Ovary (tissue), 9 donors: ENCODE results near the gene NELL2. TPM values are rescaled to one million over a fixed set of nuclear protein-coding genes. Genes with fewer than 3 reads are reported as not detected.
"Not testable (repeated sequence)": the region's sequence is repeated elsewhere in the genome, so short reads cannot be mapped to it uniquely, and the experiment has no call there.

Experiments used
- DNase-seq, 5 donors: peaks; one replicate each; pipeline ENCODE4 v3.0.0-alpha.2; 2019 to 2020
- H3K27ac ChIP-seq, 2 donors: fragments of 200-600 bp; one replicate each; pipeline versions ENCODE4 v1.5.1 to v1.8.0; 2019 to 2022
- H3K27me3 ChIP-seq: fragments of 200-600 bp; one replicate; pipeline ENCODE4 v1.8.0; 2022
- H3K36me3 ChIP-seq: fragments of 200-600 bp; sonication (generic); one replicate; pipeline ENCODE4 v1.5.1; 2019
- H3K4me1 ChIP-seq: one replicate; pipeline ENCODE4 v1.8.1; 2013; ENCODE audit warnings: mild to moderate bottlenecking, moderate library complexity; ENCODE audit not compliant: insufficient read depth
- H3K4me3 ChIP-seq: fragments of 200-600 bp; sonication (generic); one replicate; pipeline ENCODE4 v1.5.1; 2017
- H3K9me3 ChIP-seq, 2 donors: fragments of 200-600 bp in 1 of 2; sonication (generic) in 1 of 2; one replicate each; pipeline versions ENCODE4 v1.5.1 to v1.8.1; 2013 to 2019; ENCODE audit warnings: mild to moderate bottlenecking in 1 of 2, moderate library complexity in 1 of 2
- EP300 ChIP-seq: sonication (generic); formaldehyde crosslinking; IDR thresholded peaks from one replicate; pipeline ENCODE4 v1.6.1; 2017; ENCODE audit warnings: antibody characterized with exemption
- POLR2A ChIP-seq: fragments of 450-650 bp; IDR thresholded peaks from one replicate; pipeline ENCODE4 v1.6.1; 2017; ENCODE audit warnings: antibody characterized with exemption, mild to moderate bottlenecking, moderate library complexity
- WGBS, 3 donors: extraction: QIAGEN DNeasy Blood & Tissue Kit in 1 of 3; methylation state at CpG; one replicate each; pipeline versions ENCODE4 v1.1.5 to v1.1.7; 2013 to 2017; 5-methylcytosine and 5-hydroxymethylcytosine counted together
- intact Hi-C, 4 donors: fragments of 100-400 bp; cut with DNase I; formaldehyde crosslinking; loops; one replicate each; pipeline versions ENCODE4 v1.11.0 to v1.15.1; 2022 to 2023
- polyA plus RNA-seq, 2 donors: library from polyadenylated mRNA; stranded (reverse); fragments of 200-250 nt in 1 of 2; fragments of 350-450 nt in 1 of 2; fragmentation: Illumina TruSeq in 1 of 2; extraction: RNeasy Lipid Tissue Mini Kit (QIAGEN cat#74804) in 1 of 2; gene quantifications; one replicate each; pipeline ENCODE4 v1.2.3, GENCODE V29; 2013 to 2014
- total RNA-seq, 7 donors: library from RNA; depleted of rRNA in 2 of 7; stranded (reverse); fragments of >200 nt in 2 of 7; fragmentation: NEBNext Ultra II Directional in 3 of 7; extraction: Animal tissue kit (Norgen Biotek cat#: 25700) in 3 of 7; gene quantifications; one replicate each; pipeline versions ENCODE4 v1.1.0 to v1.2.4, GENCODE V29; 2016 to 2023
- TF ChIP-seq, protein P1 (sequence below), 3 donors: fragments of 450-650 bp in 2 of 3; fragments of 200-600 bp in 1 of 3; IDR thresholded peaks; one replicate each; pipeline versions ENCODE4 v1.5.1 to v1.8.0; 2016 to 2022; ENCODE audit warnings: antibody characterized with exemption in 3 of 3, mild to moderate bottlenecking in 1 of 3
- donor health status: DM: no; HTN: no; CAD: no; lungs with moderate emphysema.
- donor health status: DM: no; HTN: no; CAD: no.
- donor health status: Bipolar disorder and iron deficiency.
- donor health status: DM: yes; HTN: yes; CAD: no.
- donor health status: DM: no; HTN: no; CAD: no.
- donor health status: DM: yes; HTN: yes; CAD: no.

The NELL2 gene
- total and polyA plus RNA-seq, 9 donors = 0.15 to 114 (median 1.7) TPM

DNA sequence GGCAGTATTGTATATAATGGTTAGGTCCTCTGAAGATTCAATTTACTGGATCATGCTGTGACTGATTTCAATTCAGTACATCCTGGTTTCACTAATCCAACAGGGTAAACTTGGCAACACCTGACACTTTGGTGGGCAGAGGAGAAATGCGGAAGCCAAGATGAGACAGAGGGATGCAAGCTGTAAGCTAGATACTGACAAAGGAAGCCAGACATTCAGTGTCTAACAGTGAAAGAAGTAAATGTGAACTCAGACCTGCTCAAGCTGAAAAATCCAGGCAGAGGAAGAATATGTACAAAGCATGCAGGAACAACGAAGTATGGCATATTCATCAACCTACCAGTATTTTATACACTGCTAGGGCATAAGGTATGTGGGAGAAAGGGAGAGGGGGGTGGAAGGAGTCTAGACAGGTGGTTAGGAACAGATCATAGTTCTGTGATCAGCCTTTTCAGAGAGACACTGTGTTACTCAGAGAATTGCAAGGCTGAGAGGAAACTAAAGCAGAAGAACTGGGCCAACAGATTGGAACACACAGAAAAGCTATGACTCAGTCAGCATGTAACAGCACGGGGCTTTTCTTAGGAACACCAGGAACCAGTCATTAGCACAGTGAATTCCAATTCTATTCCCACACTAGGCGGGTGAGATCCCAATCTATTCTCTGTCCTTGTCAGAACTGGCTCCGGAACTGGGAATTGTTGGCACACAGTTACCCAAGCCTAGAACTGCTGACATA, 40.3 kb downstream of the NELL2 start:
- Histone ChIP-seq H3K27me3 (no peaks in the 10 kb centered on the region), H3K4me3 (no peak overlapping the region), H3K36me3 (no peaks in the 10 kb centered on the region), H3K27ac (no peak overlapping the region), H3K9me3 (no peaks in the 10 kb centered on the region), H3K4me1 (no peaks in the 10 kb centered on the region)
- intact Hi-C loops = no loop called here
- no peak for DNase-seq
- TF ChIP-seq, protein P1, sequence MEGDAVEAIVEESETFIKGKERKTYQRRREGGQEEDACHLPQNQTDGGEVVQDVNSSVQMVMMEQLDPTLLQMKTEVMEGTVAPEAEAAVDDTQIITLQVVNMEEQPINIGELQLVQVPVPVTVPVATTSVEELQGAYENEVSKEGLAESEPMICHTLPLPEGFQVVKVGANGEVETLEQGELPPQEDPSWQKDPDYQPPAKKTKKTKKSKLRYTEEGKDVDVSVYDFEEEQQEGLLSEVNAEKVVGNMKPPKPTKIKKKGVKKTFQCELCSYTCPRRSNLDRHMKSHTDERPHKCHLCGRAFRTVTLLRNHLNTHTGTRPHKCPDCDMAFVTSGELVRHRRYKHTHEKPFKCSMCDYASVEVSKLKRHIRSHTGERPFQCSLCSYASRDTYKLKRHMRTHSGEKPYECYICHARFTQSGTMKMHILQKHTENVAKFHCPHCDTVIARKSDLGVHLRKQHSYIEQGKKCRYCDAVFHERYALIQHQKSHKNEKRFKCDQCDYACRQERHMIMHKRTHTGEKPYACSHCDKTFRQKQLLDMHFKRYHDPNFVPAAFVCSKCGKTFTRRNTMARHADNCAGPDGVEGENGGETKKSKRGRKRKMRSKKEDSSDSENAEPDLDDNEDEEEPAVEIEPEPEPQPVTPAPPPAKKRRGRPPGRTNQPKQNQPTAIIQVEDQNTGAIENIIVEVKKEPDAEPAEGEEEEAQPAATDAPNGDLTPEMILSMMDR (IDR thresholded peaks at IDR 0.05) = no peak
- TF ChIP-seq EP300 (no peak), POLR2A (no peak)
- WGBS, 3 donors = 80 to 83% (median 81%) methylated on average over 5 of the region's 5 CpGs

DNA sequence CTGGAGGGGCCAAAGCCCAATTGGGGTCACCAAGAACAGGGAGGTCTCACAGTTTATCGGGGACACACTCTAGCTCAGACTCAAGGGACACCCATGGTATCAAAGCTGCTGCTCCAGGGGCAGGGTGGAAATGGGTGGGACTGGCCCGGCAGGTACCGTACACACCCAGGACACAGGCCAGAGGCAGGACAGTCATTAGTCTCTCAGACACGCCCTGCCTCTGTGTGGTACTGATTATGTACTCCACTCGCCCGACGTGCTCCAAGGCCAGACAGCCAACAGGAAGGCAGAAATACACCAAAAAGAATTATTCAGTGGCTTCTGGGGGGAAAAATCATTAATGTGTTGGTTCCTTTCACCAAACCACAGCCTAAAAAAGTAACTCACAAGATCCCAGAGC, 41.1 kb downstream of the NELL2 start:
- 86 to 96% (median 88%) methylated on average over 6 to 7 of the region's 7 CpGs for WGBS, 3 donors
- H3K4me1 ChIP-seq, H3K36me3 ChIP-seq, intact Hi-C loops, H3K4me3 ChIP-seq, H3K27ac ChIP-seq, H3K9me3 ChIP-seq, H3K27me3 ChIP-seq, DNase-seq: not testable (repeated sequence)

DNA sequence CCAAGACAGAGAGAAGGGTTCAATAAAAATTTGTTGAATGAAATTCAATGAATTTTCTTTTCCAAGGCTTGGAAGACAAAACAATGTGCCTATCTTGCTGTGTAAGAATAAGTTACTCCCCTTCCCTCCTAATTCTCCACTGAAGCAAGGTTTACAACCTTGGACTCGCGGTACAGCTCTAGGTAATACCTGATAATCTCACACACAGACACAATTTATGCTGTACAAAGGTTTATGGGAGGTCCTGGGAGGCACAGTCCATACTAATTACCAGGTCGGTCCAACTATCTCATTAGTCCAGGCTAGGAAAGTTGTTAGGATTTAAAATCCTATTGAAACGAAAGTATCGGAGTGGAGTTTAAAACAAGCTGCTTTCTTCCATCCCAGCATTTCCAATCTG, 42.6 kb downstream of the NELL2 start:
- no peak overlapping the region for H3K27ac ChIP-seq
- H3K4me3 ChIP-seq = no peak overlapping the region
- intact Hi-C loops = no loop called here
- no peaks in the 10 kb centered on the region for H3K27me3 ChIP-seq
- no peaks in the 10 kb centered on the region for H3K9me3 ChIP-seq
- H3K4me1 ChIP-seq = no peaks in the 10 kb centered on the region
- no peak for TF ChIP-seq POLR2A
- TF ChIP-seq EP300 = no peak
- no peaks in the 10 kb centered on the region for H3K36me3 ChIP-seq
- WGBS, 3 donors = 20 to 28% (median 25%) methylated on average over 5 of the region's 5 CpGs
- DNase-seq = no peak

DNA sequence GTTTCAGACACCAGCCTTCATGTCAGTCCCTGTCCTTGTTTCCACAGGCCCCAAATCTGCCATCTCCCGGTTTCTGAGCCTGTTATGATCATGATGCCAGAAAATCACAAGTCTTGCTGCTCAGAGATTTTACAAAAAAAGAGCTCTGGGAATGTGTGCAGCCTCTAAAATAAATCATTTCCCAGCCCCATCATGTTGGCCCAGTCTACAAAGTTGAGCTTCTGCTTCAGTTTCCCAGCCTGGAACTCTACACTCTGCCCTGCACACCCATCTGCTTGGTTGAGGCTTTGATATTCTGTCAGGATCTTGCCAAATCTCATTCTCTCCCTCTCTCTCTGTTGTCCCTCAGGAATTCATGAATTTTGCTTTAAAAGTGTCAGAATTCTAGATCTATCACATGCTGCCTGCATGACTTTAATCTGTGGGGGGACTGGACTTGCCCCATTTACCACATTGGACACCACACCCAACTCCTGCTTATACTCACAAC, 45.5 kb downstream of the NELL2 start:
- Histone ChIP-seq H3K27me3 (no peaks in the 10 kb centered on the region), H3K9me3 (no peaks in the 10 kb centered on the region), H3K4me3 (no peak overlapping the region), H3K4me1 (no peaks in the 10 kb centered on the region), H3K36me3 (no peaks in the 10 kb centered on the region), H3K27ac (no peak overlapping the region)
- no peak for DNase-seq
- 59 to 68% (median 67%) methylated on average over 1 of the region's 1 CpG for WGBS, 3 donors
- TF ChIP-seq POLR2A (no peak), EP300 (no peak)
- TF ChIP-seq, protein P1 (IDR thresholded peaks at IDR 0.05) = no peak
- intact Hi-C loops = no loop called here

DNA sequence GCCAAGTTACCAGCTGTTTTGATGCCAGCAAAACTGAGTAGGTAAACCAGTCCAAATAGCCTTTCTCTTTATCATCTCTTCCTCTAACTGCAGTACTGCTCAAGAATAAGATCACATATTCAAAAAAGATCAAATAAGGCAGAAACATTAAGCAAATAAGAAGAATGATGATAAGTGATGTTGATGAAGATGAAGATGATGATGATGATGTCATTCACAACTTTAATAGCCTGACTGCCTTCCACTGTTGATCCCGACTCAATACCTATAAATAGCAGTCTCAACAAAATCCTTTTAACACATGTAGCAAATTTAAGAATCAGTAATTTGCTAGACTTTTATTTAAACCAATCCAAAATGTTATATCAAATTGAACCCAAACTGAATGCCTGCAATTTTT, 47.1 kb downstream of the NELL2 start:
- Histone ChIP-seq H3K9me3 (no peaks in the 10 kb centered on the region), H3K27ac (no peak overlapping the region), H3K4me3 (no peak overlapping the region), H3K36me3 (no peaks in the 10 kb centered on the region), H3K4me1 (no peaks in the 10 kb centered on the region), H3K27me3 (no peaks in the 10 kb centered on the region)
- DNase-seq = no peak
- TF ChIP-seq, protein P1 (IDR thresholded peaks at IDR 0.05) = no peak
- TF ChIP-seq EP300 (no peak), POLR2A (no peak)
- intact Hi-C loops = no loop called here
- 46 to 62% (median 60%) methylated on average over 1 of the region's 1 CpG for WGBS, 3 donors
